COR-L47 (cell line): ENCODE measurements around the gene MYL2.
"Not testable (repeated sequence)": the region's sequence is repeated elsewhere in the genome, so short reads cannot be mapped to it uniquely, and the experiment has no call there.

Experiments used
- DNase-seq: peaks from one replicate; lab custom pipeline; 2025; lab: John Stamatoyannopoulos, UW

The MYL2 gene

GRCh38 chr12:110920324-110920910 lies at the start of gene MYL2:
Gene MYL2, minus strand, starts transcription at chr12:110920579. Its CDS starts 50 bp downstream, at chr12:110920529.
- no peak for DNase-seq

GRCh38 chr12:110966081-110966760 lies 45.8 kb upstream of the MYL2 start:
- no peak for DNase-seq

DNA sequence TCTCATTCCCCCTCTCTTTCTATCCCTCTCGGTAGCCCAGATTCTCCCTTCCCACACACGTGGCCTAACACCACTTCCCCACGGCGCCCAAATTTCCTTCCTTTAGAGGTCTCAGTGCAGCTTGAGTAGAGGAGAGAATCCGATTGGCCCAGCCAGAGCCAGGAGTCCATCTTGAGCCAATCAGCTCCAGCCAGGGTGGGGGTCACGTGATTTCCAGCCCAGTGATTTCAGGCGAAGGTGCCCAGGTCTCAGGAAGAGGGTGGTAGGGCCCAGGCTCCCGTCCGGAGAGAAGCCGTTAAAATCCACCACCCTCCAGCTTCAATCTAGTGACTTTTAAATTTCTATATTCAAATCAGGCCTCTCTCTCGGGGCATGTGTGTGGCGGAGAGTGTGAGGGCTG lies 45.2 kb upstream of the MYL2 start:
- DNase-seq, result no peak

- no peak for DNase-seq
Observed at GRCh38 chr12:110960795-110961194, 40.4 kb upstream of the MYL2 start.

DNA sequence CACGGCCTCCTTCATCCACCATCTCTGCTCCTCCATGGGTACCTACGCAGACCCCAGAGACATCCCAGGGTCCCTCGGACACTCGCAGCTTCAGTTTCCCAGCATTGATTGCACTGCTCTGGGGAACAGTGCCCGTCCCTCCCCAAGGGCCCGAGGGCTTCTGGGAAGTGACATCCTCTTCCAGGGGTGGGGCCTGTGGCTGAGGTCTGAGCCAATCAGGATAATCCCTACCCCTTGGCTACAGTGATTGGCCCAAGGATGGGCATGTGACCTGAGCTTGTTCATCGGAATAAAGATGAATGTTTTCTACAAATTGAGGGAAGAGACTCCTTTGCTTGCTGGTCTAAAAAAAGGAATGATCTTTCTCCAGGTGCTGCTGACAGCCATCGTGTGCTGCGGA lies 37.3 kb upstream of the MYL2 start:
- DNase-seq, result no peak

DNA sequence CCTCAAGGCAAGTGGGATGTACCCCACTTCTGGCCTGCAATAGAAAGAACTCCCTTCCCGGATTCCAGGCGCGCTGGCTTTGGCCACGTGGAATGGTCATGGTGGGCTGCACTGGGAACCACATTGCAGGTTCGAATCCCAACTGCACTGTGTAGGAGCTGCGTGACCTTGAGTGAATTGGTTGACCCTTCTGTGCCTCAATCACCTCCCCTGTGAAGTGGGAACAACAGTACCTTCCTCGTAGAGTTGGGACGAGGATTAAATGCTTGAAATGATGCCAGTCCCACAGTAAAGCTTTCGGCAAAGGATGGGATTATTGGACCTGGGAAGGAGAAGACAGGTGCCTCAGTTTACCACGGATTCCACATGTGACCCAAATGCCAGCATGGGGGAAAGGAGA lies 36.8 kb upstream of the MYL2 start:
- DNase-seq, result no peak

- not testable (repeated sequence) for DNase-seq
Observed at GRCh38 chr12:110950867-110951266, 30.5 kb upstream of the MYL2 start.

DNA sequence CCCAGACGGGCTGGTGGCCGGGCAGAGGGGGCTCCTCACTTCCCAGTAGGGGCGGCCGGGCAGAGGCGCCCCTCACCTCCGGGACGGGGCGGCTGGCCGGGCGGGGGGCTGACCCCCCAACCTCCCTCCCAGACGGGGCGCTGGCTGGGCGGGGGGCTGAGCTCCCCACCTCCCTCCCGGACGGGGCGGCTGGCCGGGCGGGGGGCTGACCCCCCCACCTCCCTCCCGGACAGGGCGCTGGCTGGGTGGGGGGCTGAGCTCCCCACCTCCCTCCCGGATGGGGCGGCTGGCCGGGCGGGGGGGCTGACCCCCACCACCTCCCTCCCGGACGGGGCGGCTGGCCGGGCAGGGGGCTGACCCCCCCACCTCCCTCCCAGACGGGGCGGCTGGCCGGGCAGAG lies 30.1 kb upstream of the MYL2 start:
- not testable (repeated sequence) for DNase-seq

GRCh38 chr12:110948041-110948440 lies 27.7 kb upstream of the MYL2 start:
- no peak for DNase-seq

- no peak for DNase-seq
Observed at GRCh38 chr12:110943373-110943772, 23.0 kb upstream of the MYL2 start.

DNA sequence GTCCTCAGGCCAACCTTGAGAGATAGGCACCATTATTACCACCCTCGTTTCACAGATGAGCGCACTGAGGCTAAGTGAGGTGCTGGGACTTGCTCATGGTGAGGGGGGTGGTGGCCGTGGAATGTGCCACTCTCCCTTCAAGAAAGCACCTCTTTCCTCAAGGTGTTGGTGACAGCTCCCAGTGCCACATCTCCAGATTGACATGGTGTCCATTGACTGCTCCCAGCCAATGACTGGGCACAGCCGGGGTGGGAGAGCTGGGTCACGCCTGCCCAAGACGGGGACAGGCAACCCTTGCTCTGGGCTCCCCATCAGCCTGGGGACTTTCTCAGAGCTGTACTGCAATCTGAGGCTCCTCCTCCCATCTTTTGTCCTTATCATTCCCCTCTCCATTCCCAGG lies 21.0 kb upstream of the MYL2 start:
- DNase-seq, result no peak

DNA sequence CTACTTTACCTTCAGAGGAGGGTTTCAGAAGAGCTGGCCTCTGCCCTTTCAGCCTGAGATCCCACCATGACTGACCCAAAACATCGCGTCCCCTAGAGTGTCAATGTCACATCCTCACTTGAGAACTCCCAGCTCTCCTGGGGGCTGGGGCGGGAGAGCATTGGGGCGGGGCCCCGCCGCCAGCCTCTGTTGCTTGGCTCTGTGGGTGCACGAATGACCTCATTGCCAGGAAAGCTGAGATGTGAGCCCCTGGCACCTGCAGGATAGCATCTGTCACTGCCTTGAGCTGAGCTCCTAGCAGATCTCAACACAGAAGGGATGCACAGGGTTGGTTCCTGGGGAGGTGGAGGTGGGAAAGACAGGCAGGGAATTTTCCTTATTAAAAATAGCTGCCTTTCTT lies 20.6 kb upstream of the MYL2 start:
- DNase-seq, result no peak

- no peak for DNase-seq
Observed at GRCh38 chr12:110940296-110940695, 19.9 kb upstream of the MYL2 start.

GRCh38 chr12:110937104-110937641 lies 16.8 kb upstream of the MYL2 start:
- DNase-seq, result no peak

DNA sequence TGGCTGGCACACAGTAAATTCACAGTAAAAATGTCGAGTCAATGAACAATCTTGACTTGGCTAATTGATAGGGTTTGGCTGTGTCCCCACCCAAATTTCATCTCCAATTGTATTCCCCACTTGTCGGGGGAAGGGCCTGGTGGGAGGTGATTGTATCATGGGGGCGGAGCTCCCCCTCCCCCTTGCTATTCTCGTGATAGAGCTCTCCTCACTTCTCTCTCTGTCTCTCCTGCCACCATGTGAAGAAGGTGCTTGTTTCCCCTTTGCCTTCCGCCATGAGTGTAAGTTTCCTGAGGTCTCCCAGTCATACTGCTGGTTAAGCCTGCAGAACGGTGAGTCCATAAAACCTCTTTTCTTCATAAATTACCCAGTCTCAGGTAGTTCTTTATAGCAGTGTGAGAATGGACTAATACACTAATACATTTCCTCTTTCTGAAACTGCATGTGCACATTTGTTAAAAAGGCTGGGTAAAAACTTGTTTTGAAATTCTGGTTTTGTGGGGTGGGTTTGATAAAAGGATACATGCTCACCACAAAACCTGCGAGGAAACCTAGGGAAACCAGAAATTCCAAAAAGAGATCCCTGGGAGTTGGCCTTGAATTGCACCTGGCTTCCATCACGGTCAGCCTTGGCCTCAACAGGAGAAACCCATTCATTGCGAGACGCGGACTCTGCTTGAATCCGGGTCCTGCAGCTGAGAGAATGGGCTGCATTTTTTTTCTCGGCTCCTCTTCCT lies 16.2 kb upstream of the MYL2 start:
- no peak for DNase-seq

GRCh38 chr12:110935588-110935987 lies 15.2 kb upstream of the MYL2 start:
- DNase-seq, result no peak

GRCh38 chr12:110934093-110934852 lies 13.9 kb upstream of the MYL2 start:
- DNase-seq, result no peak

- no peak for DNase-seq
Observed at GRCh38 chr12:110933326-110933974, 13.1 kb upstream of the MYL2 start.

DNA sequence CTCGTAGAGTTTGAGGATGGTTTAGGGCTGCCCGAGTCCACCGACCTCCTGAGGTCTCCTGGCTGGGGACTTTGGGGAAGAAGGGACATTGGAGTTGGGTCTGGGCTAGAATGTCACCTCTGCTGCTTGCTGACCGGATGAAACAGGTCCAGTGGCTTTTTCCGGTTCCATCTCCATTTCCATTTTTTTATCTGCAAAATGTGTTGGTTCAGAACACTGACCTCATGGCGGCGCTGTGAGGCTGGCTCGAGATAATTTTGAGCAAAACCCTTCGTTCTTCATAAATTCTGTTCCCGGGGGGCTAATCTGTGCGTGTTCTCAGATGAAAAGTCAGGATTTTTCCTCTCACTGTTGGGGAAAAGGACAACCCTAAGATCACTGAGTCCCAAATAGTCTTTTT lies 11.7 kb upstream of the MYL2 start:
- no peak for DNase-seq

GRCh38 chr12:110931315-110931728 lies 10.9 kb upstream of the MYL2 start:
- DNase-seq, result no peak
